OCI-LY1 (cell line): Measurements from ENCODE around the gene DLX3.

Experiments
- H2AFZ ChIP-seq: fragments of 200-600 bp; sonication (generic), shearing (Covaris generic); 2 replicates; pipeline ENCODE4 v1.6.0; 2014; ENCODE audit warnings: antibody characterized with exemption, mild to moderate bottlenecking, low read length
- H3F3A ChIP-seq: fragments of 200-600 bp; sonication (generic), shearing (Covaris generic); 2 replicates; pipeline ENCODE4 v1.6.0; 2014; ENCODE audit warnings: mild to moderate bottlenecking, antibody characterized with exemption, low read length, moderate library complexity; ENCODE audit not compliant: insufficient read depth
- H3K27ac ChIP-seq: fragments of 200-600 bp; sonication (generic); 2 replicates; pipeline ENCODE4 v1.5.1; 2014; ENCODE audit warnings: low read length, mixed run types, mild to moderate bottlenecking, low read depth; ENCODE audit not compliant: poor library complexity, severe bottlenecking
- H3K27me3 ChIP-seq: fragments of 200-600 bp; sonication (generic); 2 replicates; pipeline ENCODE4 v1.6.0; 2014; ENCODE audit warnings: antibody characterized with exemption, mild to moderate bottlenecking, low read length, moderate library complexity; ENCODE audit not compliant: insufficient read depth
- H3K36me3 ChIP-seq: fragments of 200-600 bp; sonication (generic); 2 replicates; pipeline ENCODE4 v1.6.1; 2014; ENCODE audit warnings: mild to moderate bottlenecking, antibody characterized with exemption, low read length, moderate library complexity, mixed read lengths; ENCODE audit not compliant: insufficient read depth
- H3K4me1 ChIP-seq: fragments of 200-600 bp; sonication (generic); 2 replicates; pipeline ENCODE4 v1.5.1; 2014; ENCODE audit warnings: mild to moderate bottlenecking, low read length, moderate library complexity; ENCODE audit not compliant: insufficient read depth, severe bottlenecking
- H3K4me2 ChIP-seq: fragments of 200-600 bp; sonication (generic), shearing (Covaris generic); 2 replicates; pipeline ENCODE4 v1.6.1; 2014; ENCODE audit warnings: low read length
- H3K4me3 ChIP-seq: fragments of 200-600 bp; sonication (generic); 2 replicates; pipeline ENCODE4 v1.5.1; 2014; ENCODE audit warnings: low read length, low read depth, mild to moderate bottlenecking, mixed read lengths; ENCODE audit not compliant: poor library complexity, severe bottlenecking
- H3K79me2 ChIP-seq: fragments of 200-600 bp; shearing (Covaris generic); 2 replicates; pipeline ENCODE4 v1.6.1; 2016; ENCODE audit warnings: mixed run types, low read length, mixed read lengths; ENCODE audit not compliant: insufficient read depth
- H3K9ac ChIP-seq: fragments of 200-600 bp; sonication (generic), shearing (Covaris generic); 2 replicates; pipeline ENCODE4 v1.6.1; 2014; ENCODE audit warnings: mild to moderate bottlenecking, low read length, mixed read lengths
- H3K9me2 ChIP-seq: fragments of 200-600 bp; sonication (generic), shearing (Covaris generic); 2 replicates; pipeline ENCODE4 v1.6.1; 2014; ENCODE audit warnings: low read depth, mild to moderate bottlenecking, low read length, mixed read lengths
- H3K9me3 ChIP-seq: fragments of 200-600 bp; shearing (Covaris generic); 2 replicates; pipeline ENCODE4 v1.6.1; 2014; ENCODE audit warnings: low read length, mixed read lengths
- H4K20me1 ChIP-seq: fragments of 200-600 bp; sonication (generic), shearing (Covaris generic); 2 replicates; pipeline ENCODE4 v1.6.0; 2016; ENCODE audit warnings: mild to moderate bottlenecking, low read length; ENCODE audit not compliant: insufficient read depth
- EZH2 ChIP-seq: fragments of 200-600 bp; sonication (generic), shearing (Covaris generic); IDR thresholded peaks from 2 replicates; pipeline ENCODE4 v1.8.0; 2017; ENCODE audit warnings: borderline replicate concordance, mixed run types, mild to moderate bottlenecking, antibody characterized with exemption, low read length, moderate library complexity, mixed read lengths
- TF ChIP-seq, protein P1 (sequence below): fragments of 200-600 bp; sonication (generic), shearing (Covaris generic); IDR thresholded peaks from 2 replicates; pipeline ENCODE4 v1.5.1; 2017; ENCODE audit warnings: mild to moderate bottlenecking, antibody characterized with exemption, low read length, moderate library complexity, mixed read lengths

DLX3 gene

DNA sequence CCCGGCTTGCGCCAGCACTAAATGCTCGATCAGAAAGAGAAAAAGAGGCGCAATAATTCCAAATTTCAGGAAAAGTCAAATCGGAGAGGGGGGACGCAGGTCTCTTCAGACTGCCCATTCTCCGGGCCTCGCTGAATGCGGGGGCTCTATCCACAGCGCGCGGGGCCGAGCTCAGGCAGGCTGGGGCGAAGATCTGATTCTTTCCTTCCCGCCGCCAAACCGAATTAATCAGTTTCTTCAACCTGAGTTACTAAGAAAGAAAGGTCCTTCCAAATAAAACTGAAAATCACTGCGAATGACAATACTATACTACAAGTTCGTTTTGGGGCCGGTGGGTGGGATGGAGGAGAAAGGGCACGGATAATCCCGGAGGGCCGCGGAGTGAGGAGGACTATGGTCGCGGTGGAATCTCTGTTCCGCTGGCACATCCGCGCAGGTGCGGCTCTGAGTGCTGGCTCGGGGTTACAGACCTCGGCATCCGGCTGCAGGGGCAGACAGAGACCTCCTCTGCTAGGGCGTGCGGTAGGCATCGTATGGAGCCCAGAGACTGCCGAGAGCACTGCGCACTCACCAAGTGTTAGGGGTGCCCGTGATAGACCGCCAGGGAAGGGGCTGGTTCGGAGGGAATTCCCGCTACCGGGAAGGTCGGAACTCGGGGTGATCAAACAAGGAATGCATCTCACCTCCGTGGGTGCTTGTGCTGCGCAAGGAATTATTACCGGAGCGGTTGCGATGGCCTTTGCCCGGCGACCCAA, 30.1 kb downstream of the DLX3 start:
- TF ChIP-seq EZH2, result no peak
- TF ChIP-seq, protein P1, sequence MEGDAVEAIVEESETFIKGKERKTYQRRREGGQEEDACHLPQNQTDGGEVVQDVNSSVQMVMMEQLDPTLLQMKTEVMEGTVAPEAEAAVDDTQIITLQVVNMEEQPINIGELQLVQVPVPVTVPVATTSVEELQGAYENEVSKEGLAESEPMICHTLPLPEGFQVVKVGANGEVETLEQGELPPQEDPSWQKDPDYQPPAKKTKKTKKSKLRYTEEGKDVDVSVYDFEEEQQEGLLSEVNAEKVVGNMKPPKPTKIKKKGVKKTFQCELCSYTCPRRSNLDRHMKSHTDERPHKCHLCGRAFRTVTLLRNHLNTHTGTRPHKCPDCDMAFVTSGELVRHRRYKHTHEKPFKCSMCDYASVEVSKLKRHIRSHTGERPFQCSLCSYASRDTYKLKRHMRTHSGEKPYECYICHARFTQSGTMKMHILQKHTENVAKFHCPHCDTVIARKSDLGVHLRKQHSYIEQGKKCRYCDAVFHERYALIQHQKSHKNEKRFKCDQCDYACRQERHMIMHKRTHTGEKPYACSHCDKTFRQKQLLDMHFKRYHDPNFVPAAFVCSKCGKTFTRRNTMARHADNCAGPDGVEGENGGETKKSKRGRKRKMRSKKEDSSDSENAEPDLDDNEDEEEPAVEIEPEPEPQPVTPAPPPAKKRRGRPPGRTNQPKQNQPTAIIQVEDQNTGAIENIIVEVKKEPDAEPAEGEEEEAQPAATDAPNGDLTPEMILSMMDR, result no peak
- H3K27ac ChIP-seq, result no peak overlapping the region
- H3K4me1 ChIP-seq, result peaks cover 11% of the 10 kb centered on the region
- H3K9me3 ChIP-seq, result no peaks in the 10 kb centered on the region
- H3K9ac ChIP-seq, result no peak overlapping the region
- H3K9me2 ChIP-seq, result no peaks in the 10 kb centered on the region
- peaks cover 9% of the 10 kb centered on the region; the same call in 1 of the 2 replicates for H3K27me3 ChIP-seq
- no peaks in the 10 kb centered on the region for H3K36me3 ChIP-seq
- no peak overlapping the region for H3K4me3 ChIP-seq
- no peaks in the 10 kb centered on the region for H4K20me1 ChIP-seq
- H2AFZ ChIP-seq, result no peak overlapping the region
- no peak overlapping the region for H3K4me2 ChIP-seq
- no peaks in the 10 kb centered on the region; the same call in 1 of the 2 replicates for H3F3A ChIP-seq
- no peaks in the 10 kb centered on the region for H3K79me2 ChIP-seq

DNA sequence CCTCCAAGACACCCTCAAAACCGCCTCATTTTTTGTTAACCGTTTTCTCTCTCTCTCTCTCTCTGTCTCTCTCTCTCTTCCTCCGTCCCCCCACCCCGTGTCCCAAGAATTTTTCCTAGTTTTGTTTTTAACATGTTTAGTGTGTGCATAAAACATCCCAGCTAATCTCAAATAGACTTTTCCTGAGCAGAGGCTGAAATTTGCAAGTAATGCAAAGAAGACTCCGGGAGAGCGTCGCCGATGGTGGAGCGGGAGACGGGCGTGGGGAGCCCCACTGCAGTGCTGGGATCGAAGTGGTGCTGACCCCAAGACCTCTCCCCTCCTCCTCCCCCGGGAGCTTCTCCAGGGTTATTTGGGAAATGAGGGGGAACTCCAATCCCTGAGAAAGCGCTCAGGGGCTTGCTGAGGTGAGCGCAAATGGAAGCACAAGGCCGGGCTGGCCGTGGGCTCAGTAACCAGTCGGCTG, 30.7 kb downstream of the DLX3 start:
- Histone ChIP-seq H3K4me2 (no peak overlapping the region), H3K27ac (no peak overlapping the region), H3K79me2 (no peaks in the 10 kb centered on the region), H3K9ac (no peak overlapping the region), H4K20me1 (no peaks in the 10 kb centered on the region), H2AFZ (no peak overlapping the region), H3F3A (no peaks in the 10 kb centered on the region; the same call in 1 of the 2 replicates), H3K4me3 (no peak overlapping the region), H3K4me1 (peaks cover 7% of the 10 kb centered on the region), H3K27me3 (peaks cover 9% of the 10 kb centered on the region; the same call in 1 of the 2 replicates), H3K9me3 (no peaks in the 10 kb centered on the region), H3K9me2 (no peaks in the 10 kb centered on the region), H3K36me3 (no peaks in the 10 kb centered on the region)
- TF ChIP-seq EZH2, result no peak
- TF ChIP-seq, protein P1, result no peak

DNA sequence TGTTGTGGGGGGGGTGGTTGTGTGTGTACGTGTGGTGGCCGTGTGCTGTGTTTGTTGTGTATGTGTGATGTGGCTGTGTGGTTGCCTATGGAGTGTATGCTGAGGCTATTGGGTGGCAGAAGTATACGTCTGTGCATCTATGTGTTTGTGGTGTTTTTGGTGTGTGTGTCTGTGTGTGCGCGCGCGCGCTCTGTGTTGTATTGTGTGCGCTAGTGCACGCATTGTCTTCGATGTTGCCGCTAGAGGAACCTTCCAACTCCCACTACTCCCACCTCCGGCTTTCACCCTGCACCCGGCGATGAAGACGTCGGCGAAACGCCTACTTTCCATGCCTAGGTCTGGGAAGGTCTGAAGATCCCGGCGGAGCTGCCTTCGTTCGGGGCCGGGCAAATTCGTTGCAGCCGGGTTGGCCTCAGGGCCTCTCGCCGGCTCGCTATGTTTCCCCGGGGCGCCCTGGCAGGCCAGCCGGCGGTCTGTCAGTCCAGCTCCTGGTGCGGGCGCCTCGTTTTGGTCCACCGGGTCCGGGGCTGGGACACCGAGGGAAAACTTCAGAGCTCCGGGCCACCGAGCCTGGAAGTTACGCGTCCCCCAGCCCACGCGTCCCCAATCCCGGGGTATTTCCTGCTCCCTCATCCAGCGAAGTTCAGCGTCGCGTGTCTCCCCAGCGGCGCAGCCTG, 31.3 kb downstream of the DLX3 start:
- no peaks in the 10 kb centered on the region for H3K79me2 ChIP-seq
- no peak overlapping the region for H3K4me2 ChIP-seq
- no peaks in the 10 kb centered on the region for H3K9me2 ChIP-seq
- no peak overlapping the region for H3K27ac ChIP-seq
- H3K9ac ChIP-seq, result no peak overlapping the region
- peaks cover 2% of the 10 kb centered on the region for H3K4me1 ChIP-seq
- H4K20me1 ChIP-seq, result no peaks in the 10 kb centered on the region
- no peak overlapping the region for H2AFZ ChIP-seq
- no peaks in the 10 kb centered on the region; the same call in 1 of the 2 replicates for H3F3A ChIP-seq
- TF ChIP-seq, protein P1, result no peak
- no peak for TF ChIP-seq EZH2
- H3K36me3 ChIP-seq, result no peaks in the 10 kb centered on the region
- peaks cover 9% of the 10 kb centered on the region; the same call in 1 of the 2 replicates for H3K27me3 ChIP-seq
- H3K9me3 ChIP-seq, result no peaks in the 10 kb centered on the region
- H3K4me3 ChIP-seq, result no peak overlapping the region
